Keratinocyte (primary cell): ENCODE results near the gene VOPP1. TPM values are rescaled to one million over a fixed set of nuclear protein-coding genes. Genes with fewer than 3 reads are reported as not detected.

ENCODE experiments used
- DNase-seq: peaks from one replicate; pipeline ENCODE4 v3.0.0-alpha.2; 2011; ENCODE audit warnings: low read depth, missing footprints, low spot score
- FAIRE-seq: peaks from 2 replicates; lab custom pipeline; 2011; peaks lifted over from hg19 to GRCh38; lab: Jason Lieb, UNC
- H2AFZ ChIP-seq: 2 replicates; pipeline ENCODE4 v1.6.0; 2012; ENCODE audit warnings: low read length, control low read depth, inconsistent platforms; ENCODE audit not compliant: control insufficient read depth
- H3K27ac ChIP-seq: 2 replicates; pipeline ENCODE4 v1.5.1; 2011; ENCODE audit warnings: low read length; ENCODE audit not compliant: control insufficient read depth, insufficient read depth
- H3K27me3 ChIP-seq: 3 replicates; pipeline ENCODE4 v1.6.0; 2011; ENCODE audit warnings: low read length; ENCODE audit not compliant: control insufficient read depth, insufficient read depth; ENCODE audit errors: extremely low read depth
- H3K36me3 ChIP-seq, 2 experiments: 2 replicates in 1 of 2; 3 replicates in 1 of 2; pipeline ENCODE4 v1.5.1; 2011; ENCODE audit warnings: low read length in 2 of 2, mild to moderate bottlenecking in 1 of 2; ENCODE audit not compliant: control insufficient read depth in 2 of 2, insufficient read depth in 2 of 2; ENCODE audit errors: extremely low read depth in 1 of 2
- H3K4me1 ChIP-seq: 3 replicates; pipeline ENCODE4 v1.5.1; 2011; ENCODE audit warnings: low read length; ENCODE audit not compliant: control insufficient read depth, insufficient read depth; ENCODE audit errors: extremely low read depth
- H3K4me2 ChIP-seq: 3 replicates; pipeline ENCODE4 v1.6.0; 2011; ENCODE audit warnings: low read depth, low read length; ENCODE audit not compliant: control insufficient read depth, insufficient read depth; ENCODE audit errors: extremely low read depth
- H3K4me3 ChIP-seq, 3 experiments: fragments of 200-600 bp in 1 of 3; sonication (generic) in 1 of 3; 2 replicates in 2 of 3; 3 replicates in 1 of 3; pipeline ENCODE4 v1.5.1; 2011 to 2016; ENCODE audit warnings: low read length in 3 of 3, mild to moderate bottlenecking in 3 of 3, control low read depth in 2 of 3, inconsistent platforms in 1 of 3, low read depth in 1 of 3, mixed read lengths in 1 of 3, mixed run types in 1 of 3, moderate library complexity in 1 of 3; ENCODE audit not compliant: control insufficient read depth in 2 of 3, insufficient read depth in 2 of 3; ENCODE audit errors: extremely low read depth in 1 of 3
- H3K79me2 ChIP-seq: 2 replicates; pipeline ENCODE4 v1.6.0; 2012; ENCODE audit warnings: low read length; ENCODE audit not compliant: control insufficient read depth, insufficient read depth
- H3K9ac ChIP-seq: 3 replicates; pipeline ENCODE4 v1.6.0; 2011; ENCODE audit warnings: low read length; ENCODE audit not compliant: control insufficient read depth, insufficient read depth; ENCODE audit errors: extremely low read depth
- H3K9me1 ChIP-seq: 3 replicates; pipeline ENCODE4 v1.6.0; 2011; ENCODE audit warnings: low read length; ENCODE audit not compliant: control insufficient read depth, insufficient read depth; ENCODE audit errors: extremely low read depth
- H3K9me3 ChIP-seq: 2 replicates; pipeline ENCODE4 v1.5.1; 2012; ENCODE audit warnings: low read depth, low read length; ENCODE audit not compliant: control insufficient read depth
- H4K20me1 ChIP-seq: 3 replicates; pipeline ENCODE4 v1.6.0; 2011; ENCODE audit warnings: low read length; ENCODE audit not compliant: control insufficient read depth, insufficient read depth; ENCODE audit errors: extremely low read depth
- EZH2 ChIP-seq: IDR thresholded peaks from one replicate; pipeline ENCODE4 v1.6.1; 2012; ENCODE audit warnings: inconsistent platforms, mild to moderate bottlenecking, low read length, moderate library complexity
- dilution Hi-C: fragments of 300-500 bp; cut with MboI; formaldehyde crosslinking; loops from one replicate; pipeline ENCODE4 v1.7.0; 2020; ENCODE audit warnings: low sequenced_read_pairs; ENCODE audit not compliant: extremely low pct_ligation_motif_present
- polyA plus RNA-seq, 5 experiments: library from polyadenylated mRNA; depleted of rRNA in 3 of 5; stranded (reverse) in 3 of 5; stranded (forward) in 1 of 5; unstranded in 1 of 5; fragments of >200 nt; gene quantifications; 1 replicate in 1 of 5; 2 replicates in 3 of 5; 3 replicates in 1 of 5; pipeline versions ENCODE4 v1.2.1 to v1.2.3, GENCODE V29; 2011 to 2012; ENCODE audit warnings: missing spikeins in 2 of 5, low read depth in 1 of 5, low replicate concordance in 1 of 5
- TF ChIP-seq, protein P1 (sequence below), 3 experiments: IDR thresholded peaks in 1 of 3; conservative IDR thresholded peaks in 1 of 3; optimal IDR thresholded peaks in 1 of 3; 2 replicates in 2 of 3; 3 replicates in 1 of 3; pipeline versions ENCODE3 to v1.5.1; 2011; ENCODE audit warnings: low read length in 3 of 3, mild to moderate bottlenecking in 3 of 3, moderate library complexity in 2 of 3, control low read depth in 1 of 3, inconsistent platforms in 1 of 3; ENCODE audit not compliant: insufficient read depth in 2 of 3; ENCODE audit errors: extremely low read depth in 1 of 3

The VOPP1 gene
- polyA plus RNA-seq, 1 donor (not counting 4 experiments of a cell fraction or from before 2014, with no cell fraction given), result 49.2 TPM

DNA sequence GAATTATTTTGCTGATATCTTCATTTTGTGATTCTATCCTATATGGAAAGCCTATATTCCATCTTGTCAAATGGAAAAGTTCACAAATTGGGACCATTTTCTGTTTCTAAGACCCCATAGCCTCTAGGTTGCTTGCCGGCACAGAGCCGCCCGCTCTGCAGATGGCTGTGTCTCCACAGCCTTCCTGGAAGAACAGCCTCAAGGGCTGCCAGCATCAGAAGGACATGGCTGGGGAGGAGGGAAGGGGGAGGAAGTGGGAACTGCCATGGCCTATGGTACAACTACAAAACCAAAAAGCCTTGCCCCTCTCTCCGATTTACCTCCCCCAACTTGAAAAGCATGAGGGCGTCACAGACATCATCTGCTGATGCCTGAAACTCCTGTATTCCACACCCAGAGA lies 131.3 kb downstream of the VOPP1 start:
- no peak overlapping the region for H3K9ac ChIP-seq
- DNase-seq (no peak), FAIRE-seq (no peak)
- H3K36me3 ChIP-seq, result no peaks in the 10 kb centered on the region
- peaks cover 6% of the 10 kb centered on the region for H3K4me1 ChIP-seq
- no peaks in the 10 kb centered on the region for H3K27me3 ChIP-seq
- TF ChIP-seq, protein P1, sequence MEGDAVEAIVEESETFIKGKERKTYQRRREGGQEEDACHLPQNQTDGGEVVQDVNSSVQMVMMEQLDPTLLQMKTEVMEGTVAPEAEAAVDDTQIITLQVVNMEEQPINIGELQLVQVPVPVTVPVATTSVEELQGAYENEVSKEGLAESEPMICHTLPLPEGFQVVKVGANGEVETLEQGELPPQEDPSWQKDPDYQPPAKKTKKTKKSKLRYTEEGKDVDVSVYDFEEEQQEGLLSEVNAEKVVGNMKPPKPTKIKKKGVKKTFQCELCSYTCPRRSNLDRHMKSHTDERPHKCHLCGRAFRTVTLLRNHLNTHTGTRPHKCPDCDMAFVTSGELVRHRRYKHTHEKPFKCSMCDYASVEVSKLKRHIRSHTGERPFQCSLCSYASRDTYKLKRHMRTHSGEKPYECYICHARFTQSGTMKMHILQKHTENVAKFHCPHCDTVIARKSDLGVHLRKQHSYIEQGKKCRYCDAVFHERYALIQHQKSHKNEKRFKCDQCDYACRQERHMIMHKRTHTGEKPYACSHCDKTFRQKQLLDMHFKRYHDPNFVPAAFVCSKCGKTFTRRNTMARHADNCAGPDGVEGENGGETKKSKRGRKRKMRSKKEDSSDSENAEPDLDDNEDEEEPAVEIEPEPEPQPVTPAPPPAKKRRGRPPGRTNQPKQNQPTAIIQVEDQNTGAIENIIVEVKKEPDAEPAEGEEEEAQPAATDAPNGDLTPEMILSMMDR (optimal IDR thresholded peaks at IDR 0.05 in 1 of 3, IDR thresholded peaks at IDR 0.05 in 1 of 3, conservative IDR thresholded peaks at IDR 0.05 in 1 of 3; ENCODE audit: extremely low read depth in 1 of 3, insufficient read depth in 2 of 3, low read length in 3 of 3), result no peak
- no peak for TF ChIP-seq EZH2
- H3K4me3 ChIP-seq, result no peak overlapping the region
- H2AFZ ChIP-seq, result no peak overlapping the region
- dilution Hi-C loops, result no loop called here
- no peaks in the 10 kb centered on the region for H3K9me3 ChIP-seq
- no peak overlapping the region for H3K4me2 ChIP-seq
- no peaks in the 10 kb centered on the region for H4K20me1 ChIP-seq
- no peaks in the 10 kb centered on the region for H3K9me1 ChIP-seq
- no peaks in the 10 kb centered on the region for H3K79me2 ChIP-seq
- no peak overlapping the region for H3K27ac ChIP-seq

DNA sequence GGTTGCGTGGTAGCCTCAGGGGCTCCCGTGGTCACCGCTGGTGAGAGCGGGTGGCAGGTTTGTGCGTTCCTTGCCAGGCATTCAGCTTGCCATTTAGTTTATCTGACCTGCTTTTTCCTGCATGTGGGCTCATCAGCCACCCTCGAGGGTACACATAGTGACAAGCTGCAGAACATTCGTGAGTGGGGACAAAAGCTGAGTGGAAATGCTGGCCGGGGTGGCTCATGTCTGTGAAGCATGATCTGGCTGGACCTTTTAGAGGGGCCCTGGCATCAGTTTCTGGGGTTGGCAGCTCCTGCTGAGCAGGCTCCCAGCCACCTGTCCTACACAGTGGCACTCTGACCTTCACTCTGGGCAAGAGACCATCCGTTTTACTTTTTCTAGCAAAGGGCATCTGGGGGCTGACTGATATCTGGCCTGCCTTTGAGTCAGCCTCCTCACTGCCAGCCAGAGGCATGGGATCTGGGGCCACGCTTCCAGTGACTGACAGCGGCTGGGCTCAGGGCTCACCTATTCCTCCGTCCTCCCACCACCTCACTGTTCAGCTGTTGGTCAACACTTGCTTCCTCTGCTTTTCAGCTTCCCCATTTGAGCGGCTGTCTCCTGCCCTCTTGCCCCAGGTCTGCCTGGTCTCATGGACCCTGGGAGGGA lies 132.1 kb downstream of the VOPP1 start:
- DNase-seq, result no peak
- no peak overlapping the region for H3K9ac ChIP-seq
- dilution Hi-C loops, result no loop called here

More for the DNA sequence above, 132.1 kb downstream of the VOPP1 start:
- Histone ChIP-seq H3K79me2 (no peaks in the 10 kb centered on the region), H3K27me3 (no peaks in the 10 kb centered on the region), H3K9me1 (no peaks in the 10 kb centered on the region), H3K27ac (no peak overlapping the region), H3K4me2 (no peak overlapping the region), H4K20me1 (no peaks in the 10 kb centered on the region), H3K9me3 (no peaks in the 10 kb centered on the region), H3K36me3 (no peaks in the 10 kb centered on the region), H2AFZ (no peak overlapping the region), H3K4me3 (no peak overlapping the region), H3K4me1 (peaks cover 6% of the 10 kb centered on the region)
- TF ChIP-seq EZH2, result no peak
- TF ChIP-seq, protein P1 (optimal IDR thresholded peaks at IDR 0.05 in 1 of 3, IDR thresholded peaks at IDR 0.05 in 1 of 3, conservative IDR thresholded peaks at IDR 0.05 in 1 of 3; ENCODE audit: extremely low read depth in 1 of 3, insufficient read depth in 2 of 3, low read length in 3 of 3), result no peak
- no peak for FAIRE-seq
